ENCODE measurements around the gene HECW1. TPM values are rescaled to one million over a fixed set of nuclear protein-coding genes. Genes with fewer than 3 reads are reported as not detected.

The HECW1 gene
- total RNA-seq, 1 experiment from 2014 or later: 1.8 TPM

GRCh38 chr7:43535810-43536585, 423.6 kb downstream of the HECW1 start:
- Mint-ChIP-seq H3K4me1 (ENCODE audit: low read depth, unreplicated experiment) (peaks cover 19% of the 10 kb centered on the region), H3K27ac (ENCODE audit: unreplicated experiment) (peak overlapping the region; percentile 30), H3K36me3 (ENCODE audit: insufficient read depth, unreplicated experiment) (no peaks in the 10 kb centered on the region), H3K9me3 (ENCODE audit: unreplicated experiment) (no peaks in the 10 kb centered on the region), H3K4me3 (ENCODE audit: unreplicated experiment) (no peak overlapping the region), H3K27me3 (ENCODE audit: insufficient read depth, unreplicated experiment) (no peaks in the 10 kb centered on the region)
- CTCF ChIA-PET: no interaction called here
- no TSS peak for BruUV-seq (replicated peaks)
- POLR2A ChIA-PET: no interaction called here
- intact Hi-C loops (cut with micrococcal nuclease; ENCODE audit: unreplicated experiment): no loop called here
- Histone ChIP-seq H3K9me3 (no peaks in the 10 kb centered on the region), H3K4me3 (ENCODE audit: low read depth, low read length) (no peak overlapping the region), H3K4me1 (peaks cover 36% of the 10 kb centered on the region), H3K27me3 (replicated peaks; ENCODE audit: control insufficient read depth, insufficient read depth, low read length) (no peaks in the 10 kb centered on the region), H3K36me3 (ENCODE audit: control insufficient read depth, insufficient read depth, low read length) (no peaks in the 10 kb centered on the region)
- no peak for TF ChIP-seq CTCF (IDR thresholded peaks at IDR 0.05; ENCODE audit: insufficient read depth in 1 of 2, low read depth in 1 of 2, low read length in 1 of 2, severe bottlenecking in 1 of 2, unreplicated experiment in 1 of 2)
- no peak for DNase-seq

GRCh38 chr7:43536773-43537172, 424.3 kb downstream of the HECW1 start:
- H3K4me1 Mint-ChIP-seq (ENCODE audit: low read depth, unreplicated experiment): peaks cover 19% of the 10 kb centered on the region
- no peaks in the 10 kb centered on the region for H3K9me3 ChIP-seq
- peaks cover 28% of the 10 kb centered on the region for H3K4me1 ChIP-seq
- H3K27me3 ChIP-seq (replicated peaks; ENCODE audit: control insufficient read depth, insufficient read depth, low read length): no peaks in the 10 kb centered on the region
- H3K27me3 Mint-ChIP-seq (ENCODE audit: insufficient read depth, unreplicated experiment): no peaks in the 10 kb centered on the region
- ChIA-PET POLR2A (no interaction called here), CTCF (no interaction called here)
- no peaks in the 10 kb centered on the region for H3K36me3 Mint-ChIP-seq (ENCODE audit: insufficient read depth, unreplicated experiment)
- H3K9me3 Mint-ChIP-seq (ENCODE audit: unreplicated experiment): no peaks in the 10 kb centered on the region
- H3K4me3 Mint-ChIP-seq (ENCODE audit: unreplicated experiment): no peak overlapping the region
- no peak overlapping the region for H3K4me3 ChIP-seq (ENCODE audit: low read depth, low read length)
- no peaks in the 10 kb centered on the region for H3K36me3 ChIP-seq (ENCODE audit: control insufficient read depth, insufficient read depth, low read length)
- no peak for DNase-seq
- no peak for TF ChIP-seq CTCF (IDR thresholded peaks at IDR 0.05; ENCODE audit: insufficient read depth in 1 of 2, low read depth in 1 of 2, low read length in 1 of 2, severe bottlenecking in 1 of 2, unreplicated experiment in 1 of 2)
- no TSS peak for BruUV-seq (replicated peaks)
- intact Hi-C loops (cut with micrococcal nuclease; ENCODE audit: unreplicated experiment): no loop called here
- H3K27ac Mint-ChIP-seq (ENCODE audit: unreplicated experiment): peak overlapping the region; percentile 30

DNA sequence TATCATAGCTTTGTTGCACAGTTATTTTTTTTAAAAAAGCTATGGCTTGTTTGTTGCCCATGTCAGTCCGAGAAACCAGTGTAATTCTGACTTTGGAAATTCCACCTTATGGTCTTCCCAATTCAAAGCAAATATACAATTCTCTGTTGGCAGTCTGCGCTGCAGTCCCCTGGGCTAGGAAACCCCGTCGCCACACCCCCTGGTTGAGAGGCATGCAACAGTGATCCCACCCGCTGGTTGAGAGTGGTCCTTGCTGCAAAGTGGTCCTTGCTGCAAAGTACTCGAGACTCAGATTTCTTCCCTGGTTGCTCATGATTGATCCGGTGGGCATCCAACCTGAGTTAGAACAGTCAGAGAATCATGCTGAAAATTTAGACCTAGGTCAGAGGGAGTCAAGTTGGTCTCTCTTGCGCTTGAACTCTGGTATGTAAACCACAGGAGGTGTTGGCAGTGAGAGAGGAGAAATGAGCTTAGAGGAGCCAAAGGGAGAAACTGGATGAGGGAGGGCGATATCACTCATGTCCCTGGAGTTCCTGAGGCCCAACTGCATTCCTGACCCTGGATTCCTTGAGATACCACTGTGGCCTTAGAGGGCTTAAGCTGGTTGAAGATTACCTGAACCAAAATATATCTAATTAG, 425.4 kb downstream of the HECW1 start:
- H3K27me3 Mint-ChIP-seq (ENCODE audit: insufficient read depth, unreplicated experiment): no peaks in the 10 kb centered on the region
- Histone ChIP-seq H3K27me3 (replicated peaks; ENCODE audit: control insufficient read depth, insufficient read depth, low read length) (no peaks in the 10 kb centered on the region), H3K36me3 (ENCODE audit: control insufficient read depth, insufficient read depth, low read length) (no peaks in the 10 kb centered on the region), H3K4me1 (peaks cover 28% of the 10 kb centered on the region), H3K4me3 (ENCODE audit: low read depth, low read length) (no peak overlapping the region), H3K9me3 (no peaks in the 10 kb centered on the region)
- no TSS peak for BruUV-seq (replicated peaks)
- TF ChIP-seq CTCF (IDR thresholded peaks at IDR 0.05; ENCODE audit: insufficient read depth in 1 of 2, low read depth in 1 of 2, low read length in 1 of 2, severe bottlenecking in 1 of 2, unreplicated experiment in 1 of 2): no peak
- peak overlapping the region; percentile 36 for H3K27ac Mint-ChIP-seq (ENCODE audit: unreplicated experiment)
- H3K9me3 Mint-ChIP-seq (ENCODE audit: unreplicated experiment): no peaks in the 10 kb centered on the region
- no peak overlapping the region for H3K4me3 Mint-ChIP-seq (ENCODE audit: unreplicated experiment)
- H3K4me1 Mint-ChIP-seq (ENCODE audit: low read depth, unreplicated experiment): peaks cover 19% of the 10 kb centered on the region
- ChIA-PET POLR2A (interaction anchor here (0.9 to 1.0 kb wide), 2 partner anchors 18 to 45 kb away, joined by 3 to 5 read pairs; partner anchors contain the start of gene STK17A), CTCF (interaction anchor here (0.8 to 2.1 kb wide), 3 partner anchors 27 to 45 kb away, joined by 3 to 12 read pairs (median 4); partner anchors contain the start of gene STK17A)
- DNase-seq: peak; percentile 20 to 66
- intact Hi-C loops (cut with micrococcal nuclease; ENCODE audit: unreplicated experiment): no loop called here
- no peaks in the 10 kb centered on the region for H3K36me3 Mint-ChIP-seq (ENCODE audit: insufficient read depth, unreplicated experiment)
